ENCODE measurements around the gene RIPK1.
"Not testable (repeated sequence)": the region's sequence is repeated elsewhere in the genome, so short reads cannot be mapped to it uniquely, and the experiment has no call there.

RIPK1 gene

GRCh38 chr6:3076320-3076719 lies 8.0 kb downstream of the RIPK1 start:
- no peak overlapping the region for H3K4me3 ChIP-seq (IDR thresholded peaks at IDR 0.05; ENCODE audit: insufficient read depth, low read depth, low read length)
- H3K4me2 ChIP-seq = peak overlapping the region; percentile 93; the same call in 1 of the 2 replicates
- H3K9ac ChIP-seq = no peak overlapping the region
- TF ChIP-seq CTCF (conservative IDR thresholded peaks at IDR 0.05; ENCODE audit: low read depth, low read length) = no peak
- H2AFZ ChIP-seq (ENCODE audit: low read depth) = no peak overlapping the region
- H3K4me1 ChIP-seq (ENCODE audit: low read depth, poor library complexity, severe bottlenecking) = peaks cover 17% of the 10 kb centered on the region
- no peaks in the 10 kb centered on the region for H3K27me3 ChIP-seq (ENCODE audit: insufficient read depth, low read depth)
- H3K36me3 ChIP-seq (ENCODE audit: insufficient read depth) = no peaks in the 10 kb centered on the region
- H3K79me2 ChIP-seq (ENCODE audit: insufficient read depth, low read depth) = peaks cover 5% of the 10 kb centered on the region; the same call in 1 of the 2 replicates
- H4K20me1 ChIP-seq (ENCODE audit: insufficient read depth) = no peaks in the 10 kb centered on the region
- no peak overlapping the region for H3K27ac ChIP-seq

GRCh38 chr6:3077430-3077829 lies 9.1 kb downstream of the RIPK1 start:
- no peak overlapping the region for H2AFZ ChIP-seq (ENCODE audit: low read depth)
- no peak for TF ChIP-seq CTCF (conservative IDR thresholded peaks at IDR 0.05; ENCODE audit: low read depth, low read length)
- H3K79me2 ChIP-seq (ENCODE audit: insufficient read depth, low read depth) = peaks cover 5% of the 10 kb centered on the region; the same call in 1 of the 2 replicates
- no peaks in the 10 kb centered on the region for H4K20me1 ChIP-seq (ENCODE audit: insufficient read depth)
- peaks cover 17% of the 10 kb centered on the region for H3K4me1 ChIP-seq (ENCODE audit: low read depth, poor library complexity, severe bottlenecking)
- no peaks in the 10 kb centered on the region for H3K27me3 ChIP-seq (ENCODE audit: insufficient read depth, low read depth)
- H3K9ac ChIP-seq = no peak overlapping the region
- no peaks in the 10 kb centered on the region for H3K36me3 ChIP-seq (ENCODE audit: insufficient read depth)
- no peak overlapping the region for H3K27ac ChIP-seq
- no peak overlapping the region for H3K4me3 ChIP-seq (IDR thresholded peaks at IDR 0.05; ENCODE audit: insufficient read depth, low read depth, low read length)
- H3K4me2 ChIP-seq = no peak overlapping the region

GRCh38 chr6:3078952-3079351 lies 10.7 kb downstream of the RIPK1 start:
- H3K36me3 ChIP-seq (ENCODE audit: insufficient read depth); H3K4me2 ChIP-seq; H3K27ac ChIP-seq; H3K9ac ChIP-seq; H4K20me1 ChIP-seq (ENCODE audit: insufficient read depth); H3K79me2 ChIP-seq (ENCODE audit: insufficient read depth, low read depth); H3K27me3 ChIP-seq (ENCODE audit: insufficient read depth, low read depth); H3K4me3 ChIP-seq (IDR thresholded peaks at IDR 0.05; ENCODE audit: insufficient read depth, low read depth, low read length); H2AFZ ChIP-seq (ENCODE audit: low read depth): not testable (repeated sequence)
- H3K4me1 ChIP-seq (ENCODE audit: low read depth, poor library complexity, severe bottlenecking) = peaks cover 17% of the 10 kb centered on the region

- no peaks in the 10 kb centered on the region for H4K20me1 ChIP-seq (ENCODE audit: insufficient read depth)
- no peaks in the 10 kb centered on the region for H3K27me3 ChIP-seq (ENCODE audit: insufficient read depth, low read depth)
- no peak overlapping the region for H3K4me3 ChIP-seq (IDR thresholded peaks at IDR 0.05; ENCODE audit: insufficient read depth, low read depth, low read length)
- H3K4me2 ChIP-seq = no peak overlapping the region
- no peak overlapping the region for H3K9ac ChIP-seq
- peaks cover 17% of the 10 kb centered on the region for H3K4me1 ChIP-seq (ENCODE audit: low read depth, poor library complexity, severe bottlenecking)
- no peaks in the 10 kb centered on the region for H3K36me3 ChIP-seq (ENCODE audit: insufficient read depth)
- no peak overlapping the region for H3K27ac ChIP-seq
- H3K79me2 ChIP-seq (ENCODE audit: insufficient read depth, low read depth) = no peaks in the 10 kb centered on the region; the same call in 1 of the 2 replicates
- no peak for TF ChIP-seq CTCF (conservative IDR thresholded peaks at IDR 0.05; ENCODE audit: low read depth, low read length)
- H2AFZ ChIP-seq (ENCODE audit: low read depth) = no peak overlapping the region
These were observed 11.4 kb downstream of the RIPK1 start for GRCh38 chr6:3079682-3080081.

- no peak overlapping the region for H3K27ac ChIP-seq
- no peak overlapping the region for H3K9ac ChIP-seq
- no peak overlapping the region for H3K4me2 ChIP-seq
- no peaks in the 10 kb centered on the region for H3K27me3 ChIP-seq (ENCODE audit: insufficient read depth, low read depth)
- H2AFZ ChIP-seq (ENCODE audit: low read depth) = no peak overlapping the region
- H3K79me2 ChIP-seq (ENCODE audit: insufficient read depth, low read depth) = no peaks in the 10 kb centered on the region
- no peak for TF ChIP-seq CTCF (conservative IDR thresholded peaks at IDR 0.05; ENCODE audit: low read depth, low read length)
- no peak overlapping the region for H3K4me3 ChIP-seq (IDR thresholded peaks at IDR 0.05; ENCODE audit: insufficient read depth, low read depth, low read length)
- H4K20me1 ChIP-seq (ENCODE audit: insufficient read depth) = no peaks in the 10 kb centered on the region
- no peaks in the 10 kb centered on the region for H3K4me1 ChIP-seq (ENCODE audit: low read depth, poor library complexity, severe bottlenecking)
- no peaks in the 10 kb centered on the region for H3K36me3 ChIP-seq (ENCODE audit: insufficient read depth)
These were observed 13.7 kb downstream of the RIPK1 start for GRCh38 chr6:3081960-3082359.
